Myocyte (in vitro differentiated cells): Measurements from ENCODE around the gene HDAC4. TPM values are rescaled to one million over a fixed set of nuclear protein-coding genes. Genes with fewer than 3 reads are reported as not detected.

Source experiments
- DNase-seq: peaks from one replicate; pipeline ENCODE4 v3.0.0-alpha.2; 2012; ENCODE audit warnings: low read depth
- total RNA-seq: library from RNA; depleted of rRNA; stranded (reverse); fragments of >200 nt; gene quantifications from 2 replicates; pipeline ENCODE4 v1.2.3, GENCODE V29; 2014

The HDAC4 gene
- total RNA-seq, 1 donor from 2014 or later = 38.5 TPM

- DNase-seq = no peak
These were observed 252.2 kb downstream of the HDAC4 start for GRCh38 chr2:239148495-239149200.

- DNase-seq = no peak
These were observed 253.4 kb downstream of the HDAC4 start for GRCh38 chr2:239147376-239147775.

GRCh38 chr2:239146741-239147181, 254.1 kb downstream of the HDAC4 start:
- DNase-seq = no peak

- no peak for DNase-seq
These were observed 254.7 kb downstream of the HDAC4 start for GRCh38 chr2:239146011-239146641.

- no peak for DNase-seq
These were observed 255.2 kb downstream of the HDAC4 start for GRCh38 chr2:239145601-239146000.

GRCh38 chr2:239145106-239145505, 255.7 kb downstream of the HDAC4 start:
- DNase-seq = no peak

- no peak for DNase-seq
These were observed 256.2 kb downstream of the HDAC4 start for GRCh38 chr2:239144713-239144999.

GRCh38 chr2:239143858-239144712, 256.7 kb downstream of the HDAC4 start:
- peak; percentile 40 for DNase-seq

- DNase-seq = no peak
These were observed 258.0 kb downstream of the HDAC4 start for GRCh38 chr2:239142806-239143205.

GRCh38 chr2:239142296-239142695, 258.5 kb downstream of the HDAC4 start:
- no peak for DNase-seq

GRCh38 chr2:239141021-239141760, 259.6 kb downstream of the HDAC4 start:
- DNase-seq = no peak

GRCh38 chr2:239140346-239141020, 260.3 kb downstream of the HDAC4 start:
- DNase-seq = no peak

GRCh38 chr2:239139566-239139965, 261.3 kb downstream of the HDAC4 start:
- DNase-seq = no peak

- DNase-seq = no peak
These were observed 261.7 kb downstream of the HDAC4 start for GRCh38 chr2:239139101-239139500.

- DNase-seq = no peak
These were observed 262.2 kb downstream of the HDAC4 start for GRCh38 chr2:239138610-239139009.

- no peak for DNase-seq
These were observed 262.9 kb downstream of the HDAC4 start for GRCh38 chr2:239137898-239138283.

GRCh38 chr2:239137165-239137897, 263.5 kb downstream of the HDAC4 start:
- DNase-seq = no peak

- no peak for DNase-seq
These were observed 264.1 kb downstream of the HDAC4 start for GRCh38 chr2:239136762-239137161.

- DNase-seq = no peak
These were observed 264.6 kb downstream of the HDAC4 start for GRCh38 chr2:239136203-239136602.

GRCh38 chr2:239135531-239135930, 265.3 kb downstream of the HDAC4 start:
- DNase-seq = no peak
